Testis (tissue), 3 donors: ENCODE results near the gene FXN. TPM values are rescaled to one million over a fixed set of nuclear protein-coding genes. Genes with fewer than 3 reads are reported as not detected.
"Not testable (repeated sequence)": the region's sequence is repeated elsewhere in the genome, so short reads cannot be mapped to it uniquely, and the experiment has no call there.

Source experiments
- DNase-seq: peaks from one replicate; pipeline ENCODE4 v3.0.0-alpha.2; 2019
- H3K27ac ChIP-seq, 2 donors: fragments of 200-600 bp; sonication (generic); one replicate each; pipeline ENCODE4 v1.5.1; 2019
- H3K27me3 ChIP-seq: fragments of 200-600 bp; sonication (generic); one replicate; pipeline ENCODE4 v1.5.1; 2019
- H3K36me3 ChIP-seq: fragments of 200-600 bp; sonication (generic); one replicate; pipeline ENCODE4 v1.5.1; 2017; ENCODE audit warnings: low read depth; ENCODE audit errors: missing control alignments
- H3K4me1 ChIP-seq: fragments of 200-600 bp; sonication (generic); one replicate; pipeline ENCODE4 v1.5.1; 2019
- H3K4me3 ChIP-seq, 2 donors: fragments of 200-600 bp; sonication (generic); one replicate each; pipeline ENCODE4 v1.5.1; 2017 to 2019
- H3K9me3 ChIP-seq: fragments of 200-600 bp; sonication (generic); one replicate; pipeline ENCODE4 v1.5.1; 2017
- POLR2A ChIP-seq: fragments of 450-650 bp; IDR thresholded peaks from one replicate; pipeline ENCODE4 v1.6.1; 2017; ENCODE audit warnings: antibody characterized with exemption, mild to moderate bottlenecking, moderate library complexity
- WGBS, 2 donors: methylation state at CpG; one replicate each; pipeline ENCODE4 v1.1.5; 2018; 5-methylcytosine and 5-hydroxymethylcytosine counted together
- intact Hi-C: fragments of 100-400 bp; cut with DNase I; formaldehyde crosslinking; loops from one replicate; pipeline ENCODE4 v1.15.1; 2023; ENCODE audit warnings: low total_unique reads
- polyA plus RNA-seq: library from polyadenylated mRNA; stranded (reverse); fragments of 350-450 nt; fragmentation: Illumina TruSeq; extraction: RNeasy Lipid Tissue Mini Kit (QIAGEN cat#74804); gene quantifications from one replicate; pipeline ENCODE4 v1.2.3, GENCODE V29; 2014; ENCODE audit warnings: low read depth, low replicate concordance; ENCODE audit not compliant: insufficient read depth
- total RNA-seq, 2 donors: library from RNA; depleted of rRNA; stranded (reverse); fragments of >200 nt; gene quantifications; one replicate each; pipeline ENCODE4 v1.2.3, GENCODE V29; 2016
- TF ChIP-seq, protein P1 (sequence below), 3 experiments: fragments of 450-650 bp in 2 of 3; fragments of 200-600 bp in 1 of 3; sonication (generic) in 1 of 3; IDR thresholded peaks; one replicate each; pipeline ENCODE4 v1.5.1; 2016 to 2019; ENCODE audit warnings: antibody characterized with exemption in 3 of 3, mild to moderate bottlenecking in 2 of 3, moderate library complexity in 1 of 3

The FXN gene
- total and polyA plus RNA-seq, 3 donors from 2014 or later = 14.5 to 29.4 (median 19.7) TPM

DNA sequence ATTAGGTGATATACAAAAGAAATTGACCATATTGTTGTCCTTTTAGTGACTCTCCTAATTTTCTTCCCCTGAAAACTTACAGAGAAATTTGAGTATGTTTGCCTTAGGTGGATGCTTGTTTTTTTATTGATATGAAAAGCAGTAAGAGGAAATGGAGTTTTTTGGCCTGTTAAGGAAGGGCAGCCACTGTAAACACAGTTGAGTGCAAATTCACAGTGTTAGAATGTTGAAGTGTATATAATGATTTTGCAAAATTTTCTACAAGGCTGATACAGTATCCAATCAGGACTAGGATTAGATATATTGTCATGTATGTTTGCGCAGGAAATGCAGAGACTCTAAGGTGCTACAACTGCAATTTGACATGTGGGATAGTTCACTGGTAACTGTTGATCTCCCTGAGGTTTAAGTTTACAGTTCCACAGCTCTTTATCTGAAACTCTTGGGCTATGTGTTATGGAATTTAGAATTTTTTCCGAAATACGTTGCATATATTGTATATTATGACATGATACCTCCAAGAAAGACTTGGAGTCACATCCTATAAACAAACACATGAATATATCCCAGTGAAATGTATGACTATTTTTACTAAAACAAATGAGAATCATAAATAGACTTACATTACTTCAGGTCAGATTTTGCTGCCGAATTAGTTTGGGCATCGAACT, 62.5 kb downstream of the FXN start:
- 91 to 94% methylated on average over 5 of the region's 5 CpGs for WGBS, 2 donors
- H3K36me3 ChIP-seq = no peaks in the 10 kb centered on the region
- no peak for DNase-seq
- no peaks in the 10 kb centered on the region for H3K4me1 ChIP-seq
- TF ChIP-seq, protein P1, sequence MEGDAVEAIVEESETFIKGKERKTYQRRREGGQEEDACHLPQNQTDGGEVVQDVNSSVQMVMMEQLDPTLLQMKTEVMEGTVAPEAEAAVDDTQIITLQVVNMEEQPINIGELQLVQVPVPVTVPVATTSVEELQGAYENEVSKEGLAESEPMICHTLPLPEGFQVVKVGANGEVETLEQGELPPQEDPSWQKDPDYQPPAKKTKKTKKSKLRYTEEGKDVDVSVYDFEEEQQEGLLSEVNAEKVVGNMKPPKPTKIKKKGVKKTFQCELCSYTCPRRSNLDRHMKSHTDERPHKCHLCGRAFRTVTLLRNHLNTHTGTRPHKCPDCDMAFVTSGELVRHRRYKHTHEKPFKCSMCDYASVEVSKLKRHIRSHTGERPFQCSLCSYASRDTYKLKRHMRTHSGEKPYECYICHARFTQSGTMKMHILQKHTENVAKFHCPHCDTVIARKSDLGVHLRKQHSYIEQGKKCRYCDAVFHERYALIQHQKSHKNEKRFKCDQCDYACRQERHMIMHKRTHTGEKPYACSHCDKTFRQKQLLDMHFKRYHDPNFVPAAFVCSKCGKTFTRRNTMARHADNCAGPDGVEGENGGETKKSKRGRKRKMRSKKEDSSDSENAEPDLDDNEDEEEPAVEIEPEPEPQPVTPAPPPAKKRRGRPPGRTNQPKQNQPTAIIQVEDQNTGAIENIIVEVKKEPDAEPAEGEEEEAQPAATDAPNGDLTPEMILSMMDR (IDR thresholded peaks at IDR 0.05) = no peak
- TF ChIP-seq POLR2A = no peak
- no peak overlapping the region for H3K27ac ChIP-seq
- H3K27me3 ChIP-seq = no peaks in the 10 kb centered on the region
- no peak overlapping the region for H3K4me3 ChIP-seq
- intact Hi-C loops = no loop called here
- no peaks in the 10 kb centered on the region for H3K9me3 ChIP-seq

DNA sequence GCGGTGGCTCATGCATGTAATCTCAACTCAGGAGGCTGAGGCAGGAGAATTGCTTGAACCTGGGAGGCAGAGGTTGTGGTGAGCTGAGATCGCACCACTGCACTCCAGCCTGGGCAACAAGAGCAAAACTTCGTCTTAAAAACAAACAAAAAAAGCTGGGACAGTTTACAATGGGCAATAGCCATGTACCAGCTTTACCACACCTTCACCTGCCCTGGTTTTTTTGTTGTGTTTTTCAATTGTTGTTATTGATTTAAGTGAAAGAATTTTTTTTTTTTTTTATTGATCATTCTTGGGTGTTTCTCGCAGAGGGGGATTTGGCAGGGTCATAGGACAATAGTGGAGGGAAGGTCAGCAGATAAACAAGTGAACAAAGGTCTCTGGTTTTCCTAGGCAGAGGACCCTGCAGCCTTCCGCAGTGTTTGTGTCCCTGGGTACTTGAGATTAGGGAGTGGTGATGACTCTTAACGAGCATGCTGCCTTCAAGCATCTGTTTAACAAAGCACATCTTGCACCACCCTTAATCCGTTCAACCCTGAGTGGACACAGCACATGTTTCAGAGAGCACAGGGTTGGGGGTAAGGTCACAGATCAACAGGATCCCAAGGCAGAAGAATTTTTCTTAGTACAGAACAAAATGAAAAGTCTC, 67.9 kb downstream of the FXN start:
- H3K4me1 ChIP-seq, H3K27me3 ChIP-seq, intact Hi-C loops, H3K9me3 ChIP-seq, H3K27ac ChIP-seq, H3K4me3 ChIP-seq, H3K36me3 ChIP-seq, DNase-seq: not testable (repeated sequence)
- WGBS, 2 donors = 93 to 95% methylated on average over 4 of the region's 7 CpGs

DNA sequence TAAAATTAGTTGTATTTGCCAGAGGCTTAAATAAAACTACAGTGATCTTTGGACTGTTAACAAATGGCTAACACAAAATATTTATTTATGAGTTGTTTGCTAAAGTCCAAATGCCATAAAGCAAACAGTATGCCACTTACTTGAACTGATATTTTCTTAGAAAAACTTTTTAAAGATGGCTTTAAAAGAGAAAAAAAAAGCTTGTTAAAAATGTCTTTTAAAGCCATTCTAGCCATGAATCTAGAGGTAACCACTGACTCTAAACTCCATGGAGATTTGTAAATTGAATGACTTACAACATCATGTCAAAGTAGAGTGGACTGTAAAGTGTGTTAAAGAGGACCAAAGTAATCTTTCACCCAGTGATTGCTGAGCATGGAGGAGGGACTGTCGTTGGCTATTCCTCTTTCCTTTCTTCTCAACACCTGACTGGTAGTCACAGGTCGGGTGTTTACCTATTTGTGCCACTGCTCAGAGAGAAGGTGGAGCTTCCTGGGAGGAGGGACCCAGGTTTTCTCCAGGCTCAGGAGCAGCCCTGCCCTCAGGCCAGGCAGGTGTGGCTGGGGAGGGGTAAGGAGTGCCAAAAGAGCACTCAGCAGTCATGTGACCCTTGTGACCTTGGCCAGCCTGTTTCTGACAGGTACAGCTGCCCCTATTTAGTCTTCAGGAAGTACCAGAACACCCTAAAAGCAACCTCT, 69.4 kb downstream of the FXN start:
- intact Hi-C loops = no loop called here
- H3K27ac ChIP-seq = no peak overlapping the region
- WGBS, 2 donors = 60 to 80% methylated on average over 2 of the region's 2 CpGs
- H3K36me3 ChIP-seq = no peaks in the 10 kb centered on the region
- TF ChIP-seq POLR2A = no peak
- TF ChIP-seq, protein P1 (IDR thresholded peaks at IDR 0.05) = no peak
- DNase-seq = no peak
- H3K4me1 ChIP-seq = no peaks in the 10 kb centered on the region
- no peaks in the 10 kb centered on the region for H3K9me3 ChIP-seq
- H3K4me3 ChIP-seq = no peak overlapping the region
- H3K27me3 ChIP-seq = no peaks in the 10 kb centered on the region

DNA sequence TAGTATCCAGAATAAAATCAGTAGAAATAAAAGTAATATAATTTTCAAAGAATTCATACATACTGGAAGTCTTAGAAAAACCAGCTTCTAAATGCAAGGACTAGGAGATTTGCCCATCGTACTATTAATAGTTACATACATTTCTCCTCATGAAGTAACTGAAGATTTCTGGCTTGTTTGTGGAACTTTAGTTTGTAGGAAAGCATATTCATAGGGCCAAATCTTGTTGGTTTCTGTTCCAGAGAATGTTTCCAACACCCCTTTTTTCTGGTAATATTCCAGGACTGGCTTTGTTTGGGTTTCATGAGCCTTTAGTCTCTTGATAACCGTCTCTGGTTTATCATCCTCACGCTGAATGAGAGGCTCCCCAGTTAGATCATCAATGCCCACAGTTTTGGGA, 72.2 kb downstream of the FXN start:
- H3K36me3 ChIP-seq = no peaks in the 10 kb centered on the region
- TF ChIP-seq, protein P1 (IDR thresholded peaks at IDR 0.05) = no peak
- TF ChIP-seq POLR2A = no peak
- intact Hi-C loops = no loop called here
- H3K4me1 ChIP-seq = no peaks in the 10 kb centered on the region
- no peaks in the 10 kb centered on the region for H3K27me3 ChIP-seq
- 38 to 56% methylated on average over 3 of the region's 3 CpGs for WGBS, 2 donors
- no peak overlapping the region for H3K4me3 ChIP-seq
- no peaks in the 10 kb centered on the region for H3K9me3 ChIP-seq
- no peak overlapping the region for H3K27ac ChIP-seq
- DNase-seq = no peak

DNA sequence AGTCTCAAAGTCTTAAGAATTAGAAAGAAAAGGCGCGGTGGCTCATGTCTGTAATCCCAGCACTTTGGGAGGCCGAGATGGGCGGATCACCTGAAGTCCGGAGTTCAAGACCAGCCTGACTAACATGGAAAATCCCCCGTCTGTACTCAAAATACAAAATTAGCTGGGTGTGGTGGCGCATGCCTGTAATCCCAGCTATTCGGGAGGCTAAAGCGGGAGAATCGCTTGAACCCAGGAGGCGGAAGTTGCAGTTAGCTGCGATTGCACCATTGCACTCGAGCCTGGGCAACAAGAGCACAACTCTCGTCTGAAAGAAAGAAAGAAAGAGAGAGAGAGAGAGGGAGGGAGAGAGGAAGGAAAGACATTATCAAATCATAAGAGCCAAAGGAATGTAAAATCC, 73.2 kb downstream of the FXN start:
- DNase-seq, H3K27me3 ChIP-seq, H3K27ac ChIP-seq, H3K9me3 ChIP-seq, H3K4me1 ChIP-seq, H3K4me3 ChIP-seq, intact Hi-C loops, H3K36me3 ChIP-seq: not testable (repeated sequence)
- 94 to 98% methylated on average over 14 of the region's 14 CpGs for WGBS, 2 donors
